Heart left ventricle (tissue), 16 donors: ENCODE data around the gene CEACAM4. TPM values are rescaled to one million over a fixed set of nuclear protein-coding genes. Genes with fewer than 3 reads are reported as not detected.

Experiments
- ATAC-seq, 4 donors: fragments of 200-7000 bp; cut with Tn5 transposase; one replicate each; pipeline ENCODE4 v1.9.1; 2020 to 2022; ENCODE audit warnings: moderate library complexity in 4 of 4, mild to moderate bottlenecking in 3 of 4, moderate number of reproducible peaks in 1 of 4
- DNase-seq, 5 donors: peaks; one replicate each; pipeline ENCODE4 v3.0.0-alpha.2; 2020
- H3K27ac ChIP-seq, 12 donors: fragments of 200-600 bp; sonication (generic) in 4 of 12; one replicate each; pipeline versions ENCODE4 v1.5.0 to v1.8.0; 2016 to 2022; ENCODE audit warnings: mild to moderate bottlenecking in 2 of 12
- H3K27me3 ChIP-seq, 9 donors: fragments of 200-600 bp; sonication (generic) in 2 of 9; one replicate each; pipeline versions ENCODE4 v1.5.1 to v1.8.0; 2016 to 2022; ENCODE audit warnings: mild to moderate bottlenecking in 3 of 9
- H3K36me3 ChIP-seq, 9 donors: fragments of 200-600 bp; sonication (generic) in 2 of 9; one replicate each; pipeline versions ENCODE4 v1.5.0 to v1.8.0; 2018 to 2022; ENCODE audit warnings: mild to moderate bottlenecking in 2 of 9
- H3K4me1 ChIP-seq, 12 donors: fragments of 200-600 bp; sonication (generic) in 4 of 12; one replicate each; pipeline versions ENCODE4 v1.5.0 to v1.8.0; 2016 to 2022; ENCODE audit warnings: mild to moderate bottlenecking in 3 of 12
- H3K4me3 ChIP-seq, 12 donors: fragments of 200-600 bp; sonication (generic) in 4 of 12; one replicate each; pipeline versions ENCODE4 v1.5.0 to v1.8.0; 2017 to 2022; ENCODE audit warnings: mild to moderate bottlenecking in 9 of 12, moderate library complexity in 4 of 12
- H3K9me3 ChIP-seq, 12 donors: fragments of 200-600 bp; sonication (generic) in 4 of 12; one replicate each; pipeline versions ENCODE4 v1.5.0 to v1.8.0; 2016 to 2022; ENCODE audit warnings: mild to moderate bottlenecking in 1 of 12
- CTCF ChIP-seq, 12 donors: fragments of 200-600 bp; sonication (generic) in 4 of 12; IDR thresholded peaks; one replicate each; pipeline versions ENCODE4 v1.5.0 to v1.8.0; 2018 to 2022; ENCODE audit warnings: antibody characterized with exemption in 12 of 12, mild to moderate bottlenecking in 5 of 12
- POLR2A ChIP-seq, 2 donors: fragments of 450-650 bp; IDR thresholded peaks; one replicate each; pipeline ENCODE4 v1.6.1; 2017; ENCODE audit warnings: antibody characterized with exemption in 2 of 2, mild to moderate bottlenecking in 2 of 2, moderate library complexity in 2 of 2
- WGBS, 4 donors: extraction: QIAGEN DNeasy Blood & Tissue Kit in 2 of 4; methylation state at CpG; one replicate each; pipeline versions ENCODE4 v1.1.5 to v1.1.7; 2013 to 2018; 5-methylcytosine and 5-hydroxymethylcytosine counted together
- intact Hi-C, 10 donors: fragments of 100-400 bp; cut with DNase I; formaldehyde crosslinking; loops; one replicate each; pipeline versions ENCODE4 v1.11.1 to v1.14.2; 2022
- polyA plus RNA-seq, 2 donors: library from polyadenylated mRNA; stranded (reverse); fragments of 200-250 nt; gene quantifications; one replicate each; pipeline ENCODE4 v1.2.3, GENCODE V29; 2013
- total RNA-seq, 9 donors: library from RNA; depleted of rRNA in 2 of 9; stranded (reverse); fragments of >200 nt in 2 of 9; fragmentation: NEBNext Ultra II Directional in 3 of 9; extraction: Animal tissue kit (Norgen Biotek cat#: 25700) in 3 of 9; gene quantifications; one replicate each; pipeline versions ENCODE4 v1.1.0 to v1.2.4, GENCODE V29; 2016 to 2023
- donor health status: ischemic (EF 13 %, LVEDD 7.1; RV severe dilation, severe dysfunction).
- donor health status: healthy with polysubstance abuse.
- donor health status: DM: no; HTN: yes; CAD: no.
- donor health status: DM: no; HTN: no; CAD: no.
- donor health status: ischemic (EF 25% LVEDD 6.9; RV normal size, moderate dysfunction).
- donor health status: ischemic (EF 25% LVEDD 5.7; RV mildly dilated, moderate dysfunction).
- donor health status: healthy.
- donor health status: DM: yes; HTN: yes; CAD: no.
- donor health status: ischemic (EF 35%, LVEDD 5.7; RV mildly dilated, moderate dysfunction).
- donor health status: nonischemic (EF 11% LVEDD 7.7; RV severe dilation, severe dysfunction).
- donor health status: DM: yes; HTN: yes; CAD: no.
- donor health status: PGD.
- donor health status: ischemic (EF 29% LVEDD 5.4; RV normal size, mild dysfunction).
- donor health status: nonischemic (EF 23%, LVEDD 6.1; RV moderate dilation, normal function).

CEACAM4 gene
- total and polyA plus RNA-seq, 11 donors = 0.29 to 1.5 (median 0.46) TPM; not detected in 2

- no peak for TF ChIP-seq CTCF (IDR thresholded peaks at IDR 0.05)
- TF ChIP-seq POLR2A (IDR thresholded peaks at IDR 0.05) = no peak
- ATAC-seq = no peak
- no peaks in the 10 kb centered on the region for H3K4me1 ChIP-seq
- intact Hi-C loops = no loop called here
- WGBS, 4 donors = 55 to 69% (median 68%) methylated on average over 1 of the region's 1 CpG
- H3K27me3 ChIP-seq = peaks cover 0 to 8% (median 0%) of the 10 kb centered on the region in 9 donors
- H3K4me3 ChIP-seq = no peak overlapping the region
- peaks cover 0 to 5% (median 0%) of the 10 kb centered on the region in 12 donors for H3K9me3 ChIP-seq
- no peak overlapping the region for H3K27ac ChIP-seq
- DNase-seq = no peak
- H3K36me3 ChIP-seq = no peaks in the 10 kb centered on the region
Observed at GRCh38 chr19:41607668-41608067, 19.2 kb downstream of the CEACAM4 start.

GRCh38 chr19:41606215-41606837 lies 20.5 kb downstream of the CEACAM4 start:
- no peak overlapping the region for H3K27ac ChIP-seq
- no peaks in the 10 kb centered on the region for H3K36me3 ChIP-seq
- 76 to 84% (median 81%) methylated on average over 5 of the region's 5 CpGs for WGBS, 4 donors
- peaks cover 0 to 8% (median 0%) of the 10 kb centered on the region in 9 donors for H3K27me3 ChIP-seq
- H3K4me1 ChIP-seq = no peaks in the 10 kb centered on the region
- no peak for ATAC-seq
- no peak overlapping the region for H3K4me3 ChIP-seq
- intact Hi-C loops = no loop called here
- peaks cover 0 to 5% (median 0%) of the 10 kb centered on the region in 12 donors for H3K9me3 ChIP-seq
- DNase-seq = peak in 1 of 5 donors; percentile 5
- no peak for TF ChIP-seq POLR2A (IDR thresholded peaks at IDR 0.05)
- TF ChIP-seq CTCF (IDR thresholded peaks at IDR 0.05) = no peak

GRCh38 chr19:41604831-41605230 lies 22.0 kb downstream of the CEACAM4 start:
- Histone ChIP-seq H3K9me3 (peaks cover 0 to 5% (median 0%) of the 10 kb centered on the region in 12 donors), H3K4me3 (no peak overlapping the region), H3K4me1 (no peaks in the 10 kb centered on the region), H3K36me3 (no peaks in the 10 kb centered on the region), H3K27me3 (peaks cover 0 to 5% (median 0%) of the 10 kb centered on the region in 9 donors), H3K27ac (no peak overlapping the region)
- intact Hi-C loops = no loop called here
- DNase-seq = no peak
- no peak for ATAC-seq
- 39 to 46% (median 44%) methylated on average over 3 of the region's 3 CpGs for WGBS, 4 donors
- no peak for TF ChIP-seq POLR2A (IDR thresholded peaks at IDR 0.05)
- TF ChIP-seq CTCF (IDR thresholded peaks at IDR 0.05) = no peak

- WGBS, 4 donors = 47 to 58% (median 55%) methylated on average over 4 of the region's 4 CpGs
- Histone ChIP-seq H3K4me3 (no peak overlapping the region), H3K4me1 (peaks cover 0 to 3% (median 0%) of the 10 kb centered on the region in 12 donors), H3K27ac (no peak overlapping the region), H3K36me3 (no peaks in the 10 kb centered on the region), H3K27me3 (peaks cover 0 to 16% (median 5%) of the 10 kb centered on the region in 9 donors), H3K9me3 (no peaks in the 10 kb centered on the region)
- TF ChIP-seq CTCF (IDR thresholded peaks at IDR 0.05) (no peak), POLR2A (IDR thresholded peaks at IDR 0.05) (no peak)
- ATAC-seq = no peak
- intact Hi-C loops = no loop called here
- DNase-seq = no peak
Observed at GRCh38 chr19:41601771-41602170, 25.1 kb downstream of the CEACAM4 start.
